Tracheal epithelial cell (primary cell): Measurements from ENCODE around the gene ZMYM3. TPM values are rescaled to one million over a fixed set of nuclear protein-coding genes. Genes with fewer than 3 reads are reported as not detected.

ENCODE experiments used
- total RNA-seq: library from RNA; depleted of rRNA; stranded (reverse); fragments of >200 nt; gene quantifications from 2 replicates; pipeline ENCODE4 v1.2.1, GENCODE V29; 2014

ZMYM3 gene
- total RNA-seq: 7.5 and 9.2 TPM in 2 replicates

GRCh38 chrX:71254092-71254963 lies at the start of gene ZMYM3:
TSS of gene ZMYM3 (minus strand) at chrX:71254140. CDS start at chrX:71253255, 885 bp downstream.

GRCh38 chrX:71301195-71301924 lies 47.4 kb upstream of the ZMYM3 start, which contains the start of gene ITGB1BP2:
TSS of gene ITGB1BP2 (plus strand) at chrX:71301750. CDS start at chrX:71301807, 57 bp downstream.

GRCh38 chrX:71283403-71284143 lies 29.6 kb upstream of the ZMYM3 start, which contains the start of gene NONO:
TSS of gene NONO (plus strand) at chrX:71283635. CDS start at chrX:71290638, 7,003 bp downstream.

GRCh38 chrX:71222929-71223328 lies 31.0 kb downstream of the ZMYM3 start, which contains the start of gene GJB1:
TSS of gene GJB1 (plus strand) at chrX:71223224. CDS start at chrX:71223708, 484 bp downstream.

Other genes starting within 250 kb of the ZMYM3 start
- 57.6 and 71.6 TPM in 2 replicates for gene SNX12, start 185.8 kb downstream of the ZMYM3 start, total RNA-seq
- gene FOXO4, start 158.3 kb downstream of the ZMYM3 start, total RNA-seq: 3.6 and 4.9 TPM in 2 replicates
- not detected in 2 replicates for gene CXorf65, start 147.4 kb downstream of the ZMYM3 start, total RNA-seq
- gene IL2RG, start 142.6 kb downstream of the ZMYM3 start, total RNA-seq: not detected in 2 replicates
- 8.7 and 20.7 TPM in 2 replicates for gene MED12, start 135.5 kb downstream of the ZMYM3 start, total RNA-seq
- gene NLGN3, start 109.3 kb downstream of the ZMYM3 start, total RNA-seq: not detected in 2 replicates
- not detected in 2 replicates for gene GJB1, start 30.9 kb downstream of the ZMYM3 start, total RNA-seq
- 273 and 280 TPM in 2 replicates for gene NONO, start 29.5 kb upstream of the ZMYM3 start, total RNA-seq
- 0.24 and 1.1 TPM in 2 replicates for gene ITGB1BP2, start 47.6 kb upstream of the ZMYM3 start, total RNA-seq
- 18.6 and 24.5 TPM in 2 replicates for gene TAF1, start 112.2 kb upstream of the ZMYM3 start, total RNA-seq